ENCODE measurements around the gene PPP2R5D. TPM values are rescaled to one million over a fixed set of nuclear protein-coding genes. Genes with fewer than 3 reads are reported as not detected.

Gene PPP2R5D
- total and polyA plus RNA-seq, 2 experiments from 2014 or later = 30.8 to 35.2 TPM

DNA sequence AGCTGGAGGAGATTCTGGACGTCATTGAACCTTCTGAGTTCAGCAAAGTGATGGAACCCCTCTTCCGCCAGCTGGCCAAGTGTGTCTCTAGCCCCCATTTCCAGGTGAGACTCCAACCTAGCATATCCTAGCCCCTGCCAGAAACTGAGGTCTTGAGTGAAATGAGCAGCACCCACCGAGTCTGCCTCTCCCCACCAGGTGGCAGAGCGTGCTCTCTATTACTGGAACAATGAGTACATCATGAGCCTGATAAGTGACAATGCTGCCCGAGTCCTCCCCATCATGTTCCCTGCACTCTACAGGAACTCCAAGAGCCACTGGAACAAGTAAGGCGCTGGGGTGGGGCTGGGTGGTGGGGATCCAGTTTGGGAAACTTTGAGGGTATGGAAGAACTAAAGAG, 24.8 kb downstream of the PPP2R5D start:
- Histone ChIP-seq H2AFZ (no peak overlapping the region), H3K4me1 (ENCODE audit: insufficient read depth) (peaks cover 2% of the 10 kb centered on the region), H3K27ac (no peak overlapping the region), H3K9me3 (ENCODE audit: low read depth) (no peaks in the 10 kb centered on the region), H4K20me1 (ENCODE audit: insufficient read depth, poor library complexity, severe bottlenecking) (no peaks in the 10 kb centered on the region), H3K36me3 (replicated peaks; ENCODE audit: insufficient read depth, low read depth) (no peaks in the 10 kb centered on the region), H3K79me2 (peaks cover 13% of the 10 kb centered on the region), H3K27me3 (no peaks in the 10 kb centered on the region), H3K9me2 (replicated peaks; ENCODE audit: insufficient read depth) (no peaks in the 10 kb centered on the region), H3K4me2 (no peak overlapping the region), H3K4me3 (no peak overlapping the region)
- 64% methylated on average over 6 of the region's 6 CpGs for WGBS (ENCODE audit: low lambda C conversion rate, missing lambda C conversion rate)
- peak; percentile 63 for DNase-seq (ENCODE audit: low spot score)
- TF ChIP-seq EZH2 (IDR thresholded peaks at IDR 0.05; ENCODE audit: borderline replicate concordance) (no peak), EZH2phosphoT487 (IDR thresholded peaks at IDR 0.05; ENCODE audit: low read depth, severe bottlenecking, unreplicated experiment) (no peak)
- TF ChIP-seq, protein P1, sequence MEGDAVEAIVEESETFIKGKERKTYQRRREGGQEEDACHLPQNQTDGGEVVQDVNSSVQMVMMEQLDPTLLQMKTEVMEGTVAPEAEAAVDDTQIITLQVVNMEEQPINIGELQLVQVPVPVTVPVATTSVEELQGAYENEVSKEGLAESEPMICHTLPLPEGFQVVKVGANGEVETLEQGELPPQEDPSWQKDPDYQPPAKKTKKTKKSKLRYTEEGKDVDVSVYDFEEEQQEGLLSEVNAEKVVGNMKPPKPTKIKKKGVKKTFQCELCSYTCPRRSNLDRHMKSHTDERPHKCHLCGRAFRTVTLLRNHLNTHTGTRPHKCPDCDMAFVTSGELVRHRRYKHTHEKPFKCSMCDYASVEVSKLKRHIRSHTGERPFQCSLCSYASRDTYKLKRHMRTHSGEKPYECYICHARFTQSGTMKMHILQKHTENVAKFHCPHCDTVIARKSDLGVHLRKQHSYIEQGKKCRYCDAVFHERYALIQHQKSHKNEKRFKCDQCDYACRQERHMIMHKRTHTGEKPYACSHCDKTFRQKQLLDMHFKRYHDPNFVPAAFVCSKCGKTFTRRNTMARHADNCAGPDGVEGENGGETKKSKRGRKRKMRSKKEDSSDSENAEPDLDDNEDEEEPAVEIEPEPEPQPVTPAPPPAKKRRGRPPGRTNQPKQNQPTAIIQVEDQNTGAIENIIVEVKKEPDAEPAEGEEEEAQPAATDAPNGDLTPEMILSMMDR (IDR thresholded peaks at IDR 0.05; ENCODE audit: poor library complexity) = peak; percentile 49

DNA sequence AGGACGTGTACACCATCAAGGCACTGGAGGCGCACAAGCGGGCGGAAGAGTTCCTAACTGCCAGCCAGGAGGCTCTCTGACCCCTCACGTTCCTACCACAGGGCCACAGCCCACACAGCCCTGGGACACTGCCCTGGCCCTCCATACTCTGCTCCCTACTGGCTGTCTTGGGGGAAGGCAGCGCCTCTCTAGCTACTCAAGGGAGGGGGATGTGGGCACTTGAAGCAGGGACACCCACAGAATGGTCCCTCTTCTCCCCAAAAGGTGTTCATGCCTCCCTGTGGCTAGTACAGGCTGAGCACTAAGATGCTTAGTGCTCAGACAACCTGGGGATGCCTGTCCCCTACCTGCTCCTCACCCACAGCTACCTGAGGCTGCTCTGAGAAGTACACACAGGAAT, 26.8 kb downstream of the PPP2R5D start:
- H3K4me1 ChIP-seq (ENCODE audit: insufficient read depth) = peaks cover 8% of the 10 kb centered on the region
- no peaks in the 10 kb centered on the region for H3K36me3 ChIP-seq (replicated peaks; ENCODE audit: insufficient read depth, low read depth)
- H3K4me3 ChIP-seq = no peak overlapping the region
- H3K4me2 ChIP-seq = no peak overlapping the region
- DNase-seq (ENCODE audit: low spot score) = no peak
- no peak overlapping the region for H2AFZ ChIP-seq
- H3K9me2 ChIP-seq (replicated peaks; ENCODE audit: insufficient read depth) = no peaks in the 10 kb centered on the region
- no peaks in the 10 kb centered on the region for H3K27me3 ChIP-seq
- H4K20me1 ChIP-seq (ENCODE audit: insufficient read depth, poor library complexity, severe bottlenecking) = no peaks in the 10 kb centered on the region
- peaks cover 32% of the 10 kb centered on the region for H3K79me2 ChIP-seq
- H3K27ac ChIP-seq = no peak overlapping the region
- TF ChIP-seq, protein P1 (IDR thresholded peaks at IDR 0.05; ENCODE audit: poor library complexity) = no peak
- TF ChIP-seq EZH2phosphoT487 (IDR thresholded peaks at IDR 0.05; ENCODE audit: low read depth, severe bottlenecking, unreplicated experiment) (no peak), EZH2 (IDR thresholded peaks at IDR 0.05; ENCODE audit: borderline replicate concordance) (no peak)
- no peaks in the 10 kb centered on the region for H3K9me3 ChIP-seq (ENCODE audit: low read depth)
- WGBS (ENCODE audit: low lambda C conversion rate, missing lambda C conversion rate) = 95% methylated on average over 6 of the region's 6 CpGs

DNA sequence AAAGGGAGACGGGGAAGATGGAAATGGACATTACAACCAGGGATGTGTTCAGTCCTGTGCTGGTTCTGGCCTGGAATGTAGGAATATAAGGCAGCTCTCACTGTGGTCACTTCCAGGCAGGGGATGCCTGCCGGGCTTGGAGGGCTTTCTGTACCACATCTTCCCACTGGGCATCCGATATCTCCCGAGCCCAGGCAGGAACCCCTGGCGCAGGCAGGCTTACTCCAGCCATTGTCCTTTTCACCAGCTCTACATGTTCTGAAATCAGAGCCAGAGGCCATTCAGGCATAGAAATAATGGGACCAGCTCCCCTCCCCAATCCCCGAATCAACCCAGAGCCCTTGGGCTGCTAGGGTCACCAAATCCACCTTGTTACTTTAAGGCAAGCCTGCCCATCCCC, 28.0 kb downstream of the PPP2R5D start:
- 95% methylated on average over 6 of the region's 6 CpGs for WGBS (ENCODE audit: low lambda C conversion rate, missing lambda C conversion rate)
- Histone ChIP-seq H3K9me2 (replicated peaks; ENCODE audit: insufficient read depth) (no peaks in the 10 kb centered on the region), H2AFZ (no peak overlapping the region), H3K27ac (no peak overlapping the region), H4K20me1 (ENCODE audit: insufficient read depth, poor library complexity, severe bottlenecking) (peaks cover 3% of the 10 kb centered on the region), H3K27me3 (no peaks in the 10 kb centered on the region), H3K36me3 (replicated peaks; ENCODE audit: insufficient read depth, low read depth) (no peaks in the 10 kb centered on the region), H3K9me3 (ENCODE audit: low read depth) (no peaks in the 10 kb centered on the region), H3K4me1 (ENCODE audit: insufficient read depth) (peaks cover 8% of the 10 kb centered on the region), H3K4me3 (no peak overlapping the region), H3K4me2 (peak overlapping the region; percentile 95), H3K79me2 (peaks cover 44% of the 10 kb centered on the region)
- TF ChIP-seq EZH2 (IDR thresholded peaks at IDR 0.05; ENCODE audit: borderline replicate concordance) = no peak
- TF ChIP-seq, protein P1 (IDR thresholded peaks at IDR 0.05; ENCODE audit: poor library complexity) = no peak
- TF ChIP-seq EZH2phosphoT487 (IDR thresholded peaks at IDR 0.05; ENCODE audit: low read depth, severe bottlenecking, unreplicated experiment) = no peak
- no peak for DNase-seq (ENCODE audit: low spot score)
